NCI-H510A (cell line): ENCODE results near the gene KCNMA1.

Experiments
- DNase-seq: peaks from one replicate; lab custom pipeline; 2025; lab: John Stamatoyannopoulos, UW

KCNMA1 gene

GRCh38 chr10:77268721-77269120 is 368.9 kb downstream of the KCNMA1 start:
- no peak for DNase-seq

- DNase-seq, result no peak
Measured at GRCh38 chr10:77267703-77268675, 369.6 kb downstream of the KCNMA1 start.

GRCh38 chr10:77266242-77266641 is 371.4 kb downstream of the KCNMA1 start:
- DNase-seq, result no peak

GRCh38 chr10:77264527-77264926 is 373.1 kb downstream of the KCNMA1 start:
- no peak for DNase-seq

GRCh38 chr10:77264107-77264506 is 373.5 kb downstream of the KCNMA1 start:
- no peak for DNase-seq

- DNase-seq, result no peak
Measured at GRCh38 chr10:77263700-77264099, 373.9 kb downstream of the KCNMA1 start.

GRCh38 chr10:77261146-77261545 is 376.5 kb downstream of the KCNMA1 start:
- DNase-seq, result no peak

GRCh38 chr10:77259171-77259874 is 378.3 kb downstream of the KCNMA1 start:
- DNase-seq, result no peak

GRCh38 chr10:77256346-77256745 is 381.3 kb downstream of the KCNMA1 start:
- DNase-seq, result no peak

GRCh38 chr10:77253556-77254064 is 384.0 kb downstream of the KCNMA1 start:
- DNase-seq, result no peak

GRCh38 chr10:77253147-77253545 is 384.5 kb downstream of the KCNMA1 start:
- DNase-seq, result no peak

GRCh38 chr10:77252380-77253146 is 385.0 kb downstream of the KCNMA1 start:
- no peak for DNase-seq

- no peak for DNase-seq
Measured at GRCh38 chr10:77251297-77252013, 386.2 kb downstream of the KCNMA1 start.

GRCh38 chr10:77249901-77250459 is 387.6 kb downstream of the KCNMA1 start:
- DNase-seq, result no peak

- DNase-seq, result no peak
Measured at GRCh38 chr10:77248104-77248790, 389.4 kb downstream of the KCNMA1 start.

GRCh38 chr10:77247031-77247990 is 390.3 kb downstream of the KCNMA1 start:
- no peak for DNase-seq

GRCh38 chr10:77245953-77246352 is 391.7 kb downstream of the KCNMA1 start:
- DNase-seq, result no peak

GRCh38 chr10:77244746-77245145 is 392.9 kb downstream of the KCNMA1 start:
- DNase-seq, result no peak

- DNase-seq, result no peak
Measured at GRCh38 chr10:77244286-77244685, 393.3 kb downstream of the KCNMA1 start.
